C4-2B (cell line): ENCODE measurements around the gene DCTN4.
"Not testable (repeated sequence)": the region's sequence is repeated elsewhere in the genome, so short reads cannot be mapped to it uniquely, and the experiment has no call there.

ENCODE experiments used
- CTCF ChIP-seq: fragments of 450-650 bp; conservative IDR thresholded peaks from 2 replicates; pipeline ENCODE4 v1.5.1; 2017; ENCODE audit warnings: mild to moderate bottlenecking
- ZFX ChIP-seq: fragments of 450-650 bp; IDR thresholded peaks from 2 replicates; pipeline ENCODE4 v1.6.1; 2017

- not testable (repeated sequence) for TF ChIP-seq CTCF, ZFX
Observed at GRCh38 chr5:150743142-150743488, 15.7 kb downstream of the DCTN4 start.
